HEK293 (cell line): Measurements from ENCODE around the gene UROC1.

Source experiments
- CTCF ChIP-seq: fragments of 450-650 bp; formaldehyde crosslinking; IDR thresholded peaks from 2 replicates; pipeline ENCODE4 v1.5.1; 2016; ENCODE audit warnings: missing biosample characterization, missing genetic modification characterization
- ZNF292 ChIP-seq: fragments of 450-650 bp; formaldehyde crosslinking; IDR thresholded peaks from 2 replicates; pipeline ENCODE4 v1.5.1; 2016; ENCODE audit warnings: low read depth, missing biosample characterization, missing genetic modification characterization, borderline replicate concordance

DNA sequence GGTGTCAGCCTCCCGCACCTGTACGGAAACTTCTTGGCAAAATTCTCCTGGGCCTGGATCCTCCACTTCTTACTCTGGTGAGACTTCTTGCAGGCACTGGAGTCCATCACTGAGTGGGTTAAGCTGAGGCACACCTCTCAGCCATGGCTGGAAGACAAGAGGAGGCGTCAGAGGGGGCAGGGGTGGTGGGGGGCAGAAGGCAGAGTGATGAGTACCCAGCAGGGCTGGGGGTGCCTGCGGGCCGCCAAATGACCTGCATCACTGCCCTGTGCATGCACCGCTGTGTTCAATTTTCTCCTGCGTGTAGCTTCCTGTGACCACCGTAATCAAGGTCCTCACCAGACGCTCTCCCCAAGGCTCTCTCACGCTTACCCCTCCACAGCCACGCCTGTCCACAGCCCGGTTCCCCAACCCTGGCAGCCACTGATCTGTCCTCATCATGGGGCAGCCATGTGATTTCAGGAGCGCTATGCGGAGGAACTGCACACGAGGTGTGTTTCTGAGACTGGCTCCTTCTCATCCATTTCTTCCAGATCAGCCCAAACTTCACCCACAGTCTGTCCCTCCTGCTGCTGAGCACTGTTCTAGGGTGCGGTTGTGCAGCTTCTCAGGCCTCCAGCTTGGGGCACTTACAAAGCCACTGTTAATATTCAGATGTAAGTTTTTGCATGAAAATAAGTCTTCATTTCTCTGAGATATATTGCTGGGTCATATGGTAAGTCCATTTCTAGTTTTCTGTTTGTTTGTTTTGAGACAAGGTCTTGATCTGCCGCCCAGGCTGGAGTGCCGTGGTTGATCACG lies 35.9 kb upstream of the UROC1 start:
- TF ChIP-seq CTCF (no peak), ZNF292 (no peak)
